Activated CD4-positive, alpha-beta T cell treated with anti-CD3 and anti-CD28 coated beads for 36 hours (primary cell): Measurements from ENCODE around the gene HPS3. TPM values are rescaled to one million over a fixed set of nuclear protein-coding genes. Genes with fewer than 3 reads are reported as not detected.

Source experiments
- ATAC-seq: fragments of 200-7000 bp; cut with Tn5 transposase; one replicate; pipeline ENCODE4 v1.10.0; 2021; ENCODE audit warnings: mild to moderate bottlenecking, moderate library complexity
- CTCF ChIA-PET: fragments of 350-600 bp; sonication (Branson Sonifier 250); formaldehyde crosslinking; loops from one replicate; lab custom pipeline; 2021; ENCODE audit warnings: antibody characterized with exemption; lab: Charles Lee
- POLR2A ChIA-PET: fragments of 350-600 bp; sonication (Branson Sonifier 250); formaldehyde crosslinking; loops from one replicate; lab custom pipeline; 2021; ENCODE audit warnings: antibody characterized with exemption, inconsistent platforms; lab: Charles Lee
- DNase-seq: peaks from one replicate; pipeline ENCODE4 v3.0.0-alpha.2; 2020
- H3K27ac Mint-ChIP-seq: one replicate; pipeline ENCODE4 v1.8.0; 2021; ENCODE audit warnings: mixed read lengths
- H3K27me3 Mint-ChIP-seq: one replicate; pipeline ENCODE4 v1.8.0; 2021; ENCODE audit warnings: mixed read lengths
- H3K36me3 Mint-ChIP-seq: one replicate; pipeline ENCODE4 v1.8.0; 2021; ENCODE audit warnings: low read depth, mixed read lengths
- H3K4me1 Mint-ChIP-seq: one replicate; pipeline ENCODE4 v1.8.0; 2021; ENCODE audit warnings: mixed read lengths
- H3K4me3 Mint-ChIP-seq: one replicate; pipeline ENCODE4 v1.8.0; 2021; ENCODE audit warnings: mild to moderate bottlenecking, moderate library complexity, mixed read lengths
- H3K9me3 Mint-ChIP-seq: one replicate; pipeline ENCODE4 v1.8.0; 2021; ENCODE audit warnings: low read depth, mixed read lengths
- intact Hi-C, 2 experiments: fragments of 100-400 bp; cut with DNase I in 1 of 2; cut with micrococcal nuclease in 1 of 2; formaldehyde crosslinking; loops; one replicate each; pipeline versions ENCODE4 v1.14.2 to v1.15.1; 2022 to 2024; cut with DNase I, micrococcal nuclease
- total RNA-seq, 2 experiments: library from RNA; stranded (reverse); gene quantifications; one replicate each; pipeline ENCODE4 v1.2.3, GENCODE V29; 2021

HPS3 gene, protein sequence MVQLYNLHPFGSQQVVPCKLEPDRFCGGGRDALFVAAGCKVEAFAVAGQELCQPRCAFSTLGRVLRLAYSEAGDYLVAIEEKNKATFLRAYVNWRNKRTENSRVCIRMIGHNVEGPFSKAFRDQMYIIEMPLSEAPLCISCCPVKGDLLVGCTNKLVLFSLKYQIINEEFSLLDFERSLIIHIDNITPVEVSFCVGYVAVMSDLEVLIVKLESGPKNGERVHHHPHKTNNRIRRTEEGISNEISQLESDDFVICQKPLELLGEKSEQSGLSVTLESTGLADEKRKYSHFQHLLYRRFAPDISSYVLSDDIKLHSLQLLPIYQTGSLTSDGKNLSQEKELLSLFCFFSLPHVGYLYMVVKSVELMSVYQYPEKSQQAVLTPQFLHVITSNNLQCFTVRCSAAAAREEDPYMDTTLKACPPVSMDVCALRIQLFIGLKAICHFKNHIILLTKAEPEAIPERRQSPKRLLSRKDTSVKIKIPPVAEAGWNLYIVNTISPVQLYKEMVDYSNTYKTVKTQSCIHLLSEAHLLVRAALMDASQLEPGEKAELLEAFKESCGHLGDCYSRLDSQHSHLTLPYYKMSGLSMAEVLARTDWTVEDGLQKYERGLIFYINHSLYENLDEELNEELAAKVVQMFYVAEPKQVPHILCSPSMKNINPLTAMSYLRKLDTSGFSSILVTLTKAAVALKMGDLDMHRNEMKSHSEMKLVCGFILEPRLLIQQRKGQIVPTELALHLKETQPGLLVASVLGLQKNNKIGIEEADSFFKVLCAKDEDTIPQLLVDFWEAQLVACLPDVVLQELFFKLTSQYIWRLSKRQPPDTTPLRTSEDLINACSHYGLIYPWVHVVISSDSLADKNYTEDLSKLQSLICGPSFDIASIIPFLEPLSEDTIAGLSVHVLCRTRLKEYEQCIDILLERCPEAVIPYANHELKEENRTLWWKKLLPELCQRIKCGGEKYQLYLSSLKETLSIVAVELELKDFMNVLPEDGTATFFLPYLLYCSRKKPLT
- 10 to 100 TPM; 18.0 to 20.2 TPM for total RNA-seq

DNA sequence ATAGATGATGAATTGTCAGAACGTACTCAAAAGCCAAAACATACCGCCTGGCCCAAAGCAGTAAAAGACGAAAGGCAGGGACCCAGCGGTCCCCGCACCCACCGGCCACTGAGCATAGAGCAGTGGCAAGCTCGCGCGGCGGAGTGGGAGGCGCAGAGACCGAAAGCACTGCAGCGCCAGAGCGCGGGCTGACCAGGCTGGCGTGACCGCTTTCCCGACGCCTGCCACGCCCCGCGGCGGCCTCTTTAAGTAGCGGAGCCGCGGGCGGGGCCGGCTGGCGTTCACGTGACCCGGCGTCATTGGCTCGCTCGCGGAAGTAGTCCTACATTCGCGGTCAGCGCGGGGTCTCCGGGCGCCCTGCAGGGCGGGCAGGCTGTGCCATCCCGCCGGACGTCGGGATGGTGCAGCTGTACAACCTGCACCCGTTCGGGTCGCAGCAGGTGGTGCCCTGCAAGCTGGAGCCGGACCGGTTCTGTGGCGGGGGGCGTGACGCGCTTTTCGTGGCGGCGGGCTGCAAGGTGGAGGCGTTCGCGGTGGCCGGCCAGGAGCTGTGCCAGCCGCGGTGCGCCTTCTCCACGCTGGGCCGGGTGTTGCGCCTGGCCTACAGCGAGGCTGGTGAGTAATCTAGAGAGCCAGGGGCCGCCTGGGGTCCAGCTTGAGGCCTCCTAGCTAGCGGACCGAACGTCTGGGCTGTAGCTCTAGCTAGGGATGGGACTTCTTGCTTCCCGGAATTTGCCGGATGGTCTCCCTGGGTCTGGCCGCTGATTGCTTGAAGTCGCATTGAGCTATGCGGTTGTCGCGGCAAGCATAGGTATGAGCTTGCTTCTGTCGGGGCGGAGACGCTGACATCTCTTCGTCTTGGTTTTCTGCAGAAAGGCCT lies at the start of gene HPS3:
Gene HPS3, plus strand, starts transcription at position 313 of the 880 bp plus-strand sequence. Its CDS starts 86 bp downstream, at position 399.
- Mint-ChIP-seq H3K27ac (peak within 1 kb of the TSS; percentile 82), H3K4me1 (peaks cover 37% of the 10 kb centered on the region), H3K4me3 (peak within 1 kb of the TSS; percentile 90), H3K27me3 (peaks cover 8% of the 10 kb centered on the region), H3K36me3 (no peaks in the 10 kb centered on the region), H3K9me3 (no peaks in the 10 kb centered on the region)
- ChIA-PET CTCF (interaction anchor here (0.7 to 1.9 kb wide), 5 partner anchors 9 to 164 kb away, joined by 3 to 14 read pairs (median 3); partner anchors contain the start of gene GYG1), POLR2A (no interaction called here)
- peak; percentile 90 for DNase-seq
- intact Hi-C loops = loop anchor here (1.0 to 5.0 kb wide), 4 partner anchors 43 to 684 kb away; partner anchors contain the start of genes GYG1 (in 2 of the 2), HLTF (in 2 of the 2), COMMD2 (in 1 of the 2) and RNF13 (in 1 of the 2)
- peak; percentile 91 for ATAC-seq

DNA sequence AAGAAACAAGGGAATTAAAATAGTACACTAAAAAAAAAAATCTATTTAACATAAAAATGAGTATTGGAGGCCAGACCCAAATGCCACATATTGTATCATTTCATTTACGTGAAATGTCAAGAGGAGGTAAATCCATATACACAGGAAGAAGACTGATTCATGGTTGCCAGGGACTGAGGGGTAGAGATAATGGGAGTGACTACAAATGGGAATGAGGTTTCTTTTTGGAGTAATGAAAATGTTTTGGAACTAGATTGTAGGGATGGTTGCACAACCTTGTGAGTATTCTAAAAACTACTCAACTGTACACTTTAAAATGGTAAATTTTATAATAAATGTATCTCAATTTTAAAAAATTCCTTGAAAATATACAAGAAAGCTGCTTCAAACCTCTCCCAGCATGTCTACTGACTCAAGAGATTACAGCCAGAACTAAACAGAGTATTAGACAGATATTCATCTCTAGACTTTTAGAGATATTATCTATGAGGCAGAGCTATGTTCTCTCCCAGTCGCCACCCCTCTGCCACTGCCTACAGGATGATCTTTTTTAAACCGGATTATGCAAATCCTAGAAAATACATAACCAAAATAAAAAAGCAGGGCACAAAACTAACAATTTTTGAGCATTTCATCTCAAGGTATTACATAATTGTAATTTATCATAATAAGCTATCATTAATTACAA lies 49.3 kb upstream of the HPS3 start:
- peaks cover 14% of the 10 kb centered on the region for H3K36me3 Mint-ChIP-seq
- peaks cover 11% of the 10 kb centered on the region for H3K4me1 Mint-ChIP-seq
- CTCF ChIA-PET = no interaction called here
- intact Hi-C loops = no loop called here
- no peaks in the 10 kb centered on the region for H3K9me3 Mint-ChIP-seq
- H3K27ac Mint-ChIP-seq = no peak overlapping the region
- ATAC-seq (no peak), DNase-seq (no peak)
- no peaks in the 10 kb centered on the region for H3K27me3 Mint-ChIP-seq
- POLR2A ChIA-PET = no interaction called here
- no peak overlapping the region for H3K4me3 Mint-ChIP-seq

DNA sequence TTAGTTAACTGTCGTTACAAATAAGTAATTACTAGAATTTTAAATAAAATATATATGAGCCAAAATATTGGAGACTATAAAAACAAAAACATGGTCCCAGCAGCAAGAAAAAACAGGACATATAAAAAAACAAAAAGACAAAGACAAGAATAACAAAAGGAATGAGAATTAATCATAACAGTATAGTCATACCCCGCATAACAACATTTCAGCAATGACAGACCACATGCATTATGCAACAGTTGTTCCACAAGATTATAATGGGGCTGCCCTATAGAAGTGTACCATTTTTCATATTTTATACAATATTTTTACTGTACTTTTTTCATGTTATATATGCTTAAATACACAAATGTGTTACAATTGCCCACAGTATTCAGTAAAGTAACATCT lies 48.7 kb upstream of the HPS3 start:
- Mint-ChIP-seq H3K36me3 (peaks cover 14% of the 10 kb centered on the region), H3K4me3 (no peak overlapping the region), H3K9me3 (no peaks in the 10 kb centered on the region), H3K27ac (no peak overlapping the region), H3K27me3 (no peaks in the 10 kb centered on the region), H3K4me1 (peaks cover 14% of the 10 kb centered on the region)
- intact Hi-C loops = no loop called here
- ATAC-seq = peak; percentile 63
- ChIA-PET POLR2A (no interaction called here), CTCF (no interaction called here)
- no peak for DNase-seq

DNA sequence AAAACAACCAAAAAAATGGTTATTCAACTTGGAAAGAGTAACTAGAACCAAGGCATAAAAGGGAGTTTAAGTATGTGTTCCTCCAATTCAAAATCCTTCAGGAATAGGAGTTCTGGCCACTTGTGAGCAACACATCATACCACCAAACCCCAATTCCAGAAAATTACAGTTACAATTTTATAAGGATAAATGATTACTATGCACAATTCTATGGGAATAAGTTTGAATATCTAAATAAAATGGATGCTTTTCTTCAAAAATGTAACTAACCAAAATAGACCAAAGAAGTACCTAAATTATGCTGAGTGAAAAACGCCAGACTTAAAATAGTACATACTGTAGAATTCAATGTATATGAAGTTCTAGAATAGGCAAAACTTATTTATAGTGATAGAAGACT lies 47.7 kb upstream of the HPS3 start:
- peaks cover 15% of the 10 kb centered on the region for H3K36me3 Mint-ChIP-seq
- DNase-seq (no peak), ATAC-seq (no peak)
- peaks cover 17% of the 10 kb centered on the region for H3K4me1 Mint-ChIP-seq
- no peak overlapping the region for H3K27ac Mint-ChIP-seq
- H3K27me3 Mint-ChIP-seq = no peaks in the 10 kb centered on the region
- H3K4me3 Mint-ChIP-seq = no peak overlapping the region
- intact Hi-C loops = no loop called here
- CTCF ChIA-PET = no interaction called here
- POLR2A ChIA-PET = no interaction called here
- peaks cover 2% of the 10 kb centered on the region for H3K9me3 Mint-ChIP-seq

DNA sequence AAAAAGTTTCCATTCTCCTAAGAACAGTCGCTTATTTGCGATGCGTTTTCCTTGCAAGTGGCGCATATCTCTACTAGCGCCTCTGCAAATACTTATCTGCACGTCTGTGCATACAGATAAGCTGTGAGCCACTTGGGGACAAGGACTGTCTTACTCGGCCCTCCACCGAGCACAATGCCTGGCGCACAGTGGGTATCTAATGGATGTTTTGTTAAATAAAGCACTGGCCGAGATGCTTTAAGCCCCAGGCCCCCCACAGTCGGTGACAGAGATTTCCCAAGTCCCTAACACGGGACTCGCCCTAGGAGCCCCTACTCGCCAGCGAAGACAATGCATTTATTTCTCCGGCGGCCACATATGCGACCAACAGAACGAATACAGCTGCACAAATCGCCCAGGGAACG lies 43.6 kb upstream of the HPS3 start:
- DNase-seq (peak; percentile 40), ATAC-seq (peak; percentile 37)
- Mint-ChIP-seq H3K4me1 (peaks cover 18% of the 10 kb centered on the region), H3K27ac (peak overlapping the region; percentile 80), H3K36me3 (peaks cover 11% of the 10 kb centered on the region), H3K27me3 (no peaks in the 10 kb centered on the region), H3K4me3 (peak overlapping the region; percentile 92), H3K9me3 (peaks cover 2% of the 10 kb centered on the region)
- CTCF ChIA-PET = interaction anchor here (0.6 to 1.5 kb wide), 3 partner anchors 14 to 212 kb away, joined by 3 to 5 read pairs (median 3); no protein-coding TSS in a partner anchor
- POLR2A ChIA-PET = no interaction called here
- intact Hi-C loops = loop anchor here (1.0 to 2.0 kb wide), 2 partner anchors 43 to 95 kb away; partner anchors contain the start of genes GYG1 (in 2 of the 2) and HPS3 (in 2 of the 2)

DNA sequence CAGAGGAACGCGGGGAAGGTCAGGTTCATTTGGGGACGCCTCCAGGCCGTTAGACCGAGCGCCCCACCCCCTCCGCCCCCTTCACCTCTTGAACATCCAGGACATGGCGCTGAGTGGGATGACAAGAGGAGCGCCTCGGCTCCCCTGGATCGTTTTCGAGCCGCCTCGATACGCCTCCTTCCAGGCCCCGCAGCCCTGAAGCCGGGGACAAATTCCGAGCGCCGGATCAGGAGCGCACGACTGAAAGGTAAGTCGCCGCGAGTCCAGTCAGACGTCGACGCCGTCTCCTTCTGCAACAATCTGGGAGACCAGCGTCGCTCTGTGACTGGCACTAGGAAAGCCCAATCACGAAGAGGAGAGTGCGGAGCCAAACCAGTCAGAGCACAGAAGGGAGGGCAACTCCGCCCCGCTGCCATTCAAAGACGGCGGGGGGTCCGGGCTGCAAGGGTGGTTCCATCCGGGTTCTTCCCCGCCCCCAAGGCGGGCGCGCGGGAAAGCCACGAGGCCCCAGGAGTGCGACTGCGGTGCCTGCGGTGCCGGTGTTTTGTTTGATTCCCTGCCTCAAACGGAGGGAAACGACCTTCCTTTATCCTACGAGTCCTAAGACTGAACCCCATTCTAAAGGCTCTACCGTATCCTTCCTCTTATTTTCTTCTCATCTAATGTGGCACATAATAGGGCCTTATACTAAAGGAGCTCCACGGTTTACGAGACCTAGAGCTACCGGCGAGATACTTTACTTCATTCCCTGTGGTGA lies 43.0 kb upstream of the HPS3 start, which contains the start of gene HLTF:
Gene HLTF, minus strand, starts transcription at position 302 of the 757 bp plus-strand sequence. Its CDS starts 197 bp downstream, at position 105.
- Mint-ChIP-seq H3K36me3 (peaks cover 11% of the 10 kb centered on the region), H3K4me1 (peaks cover 18% of the 10 kb centered on the region), H3K4me3 (peak within 1 kb of the TSS; percentile 92), H3K27me3 (no peaks in the 10 kb centered on the region), H3K9me3 (peaks cover 2% of the 10 kb centered on the region), H3K27ac (peak within 1 kb of the TSS; percentile 80)
- ChIA-PET POLR2A (interaction anchor here (0.5 kb wide), 1 partner anchor 1325 kb away, joined by 4 read pairs; no protein-coding TSS in a partner anchor), CTCF (interaction anchor here (0.6 to 1.5 kb wide), 3 partner anchors 10 to 212 kb away, joined by 3 to 5 read pairs (median 3); no protein-coding TSS in a partner anchor)
- ATAC-seq = peak; percentile 100
- intact Hi-C loops = loop anchor here (1.0 to 2.0 kb wide), 2 partner anchors 43 to 96 kb away; partner anchors contain the start of genes GYG1 (in 2 of the 2) and HPS3 (in 2 of the 2)
- DNase-seq = peak; percentile 93

DNA sequence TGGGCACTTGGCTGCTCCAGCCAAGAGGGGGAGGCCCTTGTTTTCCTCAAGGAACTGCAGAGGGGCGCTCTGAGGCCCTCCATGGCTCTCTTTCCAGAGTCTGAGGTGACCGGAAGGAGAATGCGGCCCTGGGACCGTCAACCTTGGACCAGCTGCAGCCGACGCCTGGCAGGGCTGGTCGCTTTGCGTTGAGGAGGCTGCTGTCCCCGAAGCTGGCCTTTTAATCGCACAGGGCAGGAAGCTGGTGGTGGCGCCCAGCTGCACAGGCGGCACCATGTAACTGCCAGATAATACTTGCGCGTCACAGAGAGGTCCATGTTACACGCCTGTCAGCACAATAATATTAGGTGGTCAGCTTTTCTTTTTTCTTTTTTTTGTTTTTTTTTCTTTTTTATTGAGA lies 42.2 kb upstream of the HPS3 start:
- Mint-ChIP-seq H3K4me3 (no peak overlapping the region), H3K36me3 (peaks cover 11% of the 10 kb centered on the region), H3K4me1 (peaks cover 18% of the 10 kb centered on the region), H3K27ac (no peak overlapping the region), H3K27me3 (no peaks in the 10 kb centered on the region), H3K9me3 (peaks cover 2% of the 10 kb centered on the region)
- no peak for ATAC-seq
- no peak for DNase-seq
- intact Hi-C loops = loop anchor here (2.0 kb wide), 1 partner anchor 96 kb away; the partner anchor contains the start of gene GYG1 (in 2 of the 2)
- CTCF ChIA-PET = interaction anchor here (0.7 to 1.5 kb wide), 4 partner anchors 10 to 366 kb away, joined by 3 read pairs; no protein-coding TSS in a partner anchor
- POLR2A ChIA-PET = interaction anchor here (0.5 kb wide), 1 partner anchor 1324 kb away, joined by 4 read pairs; no protein-coding TSS in a partner anchor

DNA sequence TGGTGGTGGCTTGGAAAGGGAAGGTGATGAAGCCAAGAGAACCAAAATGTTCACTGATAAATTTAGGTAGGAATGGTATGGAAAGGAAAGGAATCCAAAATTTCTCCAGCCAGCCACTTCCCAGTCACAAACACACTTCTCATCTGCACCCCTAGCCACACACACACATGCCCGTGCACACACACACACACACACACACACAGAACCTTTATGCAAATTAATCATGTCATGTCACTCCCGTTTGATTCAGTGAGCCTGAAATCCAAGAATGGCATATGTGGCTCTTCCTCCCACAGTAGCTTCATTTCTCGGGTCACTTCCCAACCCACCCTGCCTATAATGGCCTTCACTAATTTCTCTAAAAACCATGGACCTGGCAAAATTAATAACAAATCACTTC lies 40.0 kb upstream of the HPS3 start:
- Mint-ChIP-seq H3K27me3 (no peaks in the 10 kb centered on the region), H3K4me1 (peaks cover 13% of the 10 kb centered on the region), H3K4me3 (no peak overlapping the region), H3K9me3 (peaks cover 2% of the 10 kb centered on the region), H3K36me3 (peaks cover 3% of the 10 kb centered on the region), H3K27ac (no peak overlapping the region)
- CTCF ChIA-PET = no interaction called here
- DNase-seq = no peak
- intact Hi-C loops = no loop called here
- POLR2A ChIA-PET = no interaction called here
- no peak for ATAC-seq

DNA sequence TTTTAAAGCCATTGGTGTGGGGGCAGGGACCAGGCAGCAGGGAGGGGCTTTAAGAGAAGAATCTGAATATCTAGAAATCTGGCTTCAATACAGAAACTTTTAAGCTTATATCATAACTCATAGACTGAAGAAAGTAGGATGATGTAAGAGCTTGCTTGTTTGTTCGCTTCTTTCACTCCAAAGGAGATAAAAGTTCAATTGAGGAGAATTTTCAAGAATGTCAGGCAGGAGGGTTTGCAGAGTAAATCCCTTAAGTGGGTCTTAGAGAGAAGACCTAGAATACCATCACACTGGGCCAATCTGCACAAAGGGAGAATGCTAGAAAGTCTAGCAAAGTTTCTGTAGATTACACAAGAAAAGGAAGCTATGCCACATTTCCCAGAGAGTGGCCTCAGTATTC lies 39.0 kb upstream of the HPS3 start:
- Mint-ChIP-seq H3K27me3 (no peaks in the 10 kb centered on the region), H3K4me3 (no peak overlapping the region), H3K36me3 (peaks cover 1% of the 10 kb centered on the region), H3K9me3 (peaks cover 2% of the 10 kb centered on the region), H3K4me1 (peaks cover 6% of the 10 kb centered on the region), H3K27ac (no peak overlapping the region)
- ChIA-PET CTCF (interaction anchor here (1.3 kb wide), 1 partner anchor 29 kb away, joined by 3 read pairs; no protein-coding TSS in a partner anchor), POLR2A (no interaction called here)
- no peak for DNase-seq
- ATAC-seq = no peak
- intact Hi-C loops = no loop called here
